ENCODE data around the gene LIX1.

Gene LIX1

DNA sequence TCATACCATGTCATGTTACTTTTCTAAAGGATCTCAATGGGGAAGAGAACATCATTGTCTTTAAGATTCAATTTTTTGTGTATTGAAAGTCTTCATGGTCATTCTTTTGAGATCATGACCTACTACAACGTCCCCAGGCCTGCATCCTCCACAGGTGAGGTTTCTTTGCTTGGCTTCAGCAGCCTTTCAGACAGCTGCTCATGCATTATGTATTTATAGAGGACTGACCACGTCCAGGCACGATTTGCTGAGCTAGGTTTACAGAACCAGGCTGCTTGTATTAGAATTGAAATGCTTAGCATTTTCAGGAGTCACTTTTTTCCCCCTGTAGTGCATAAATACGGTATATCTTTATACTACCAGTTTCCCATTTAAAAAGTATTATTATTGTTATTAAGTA, 70.4 kb downstream of the LIX1 start:
- no peak for DNase-seq

DNA sequence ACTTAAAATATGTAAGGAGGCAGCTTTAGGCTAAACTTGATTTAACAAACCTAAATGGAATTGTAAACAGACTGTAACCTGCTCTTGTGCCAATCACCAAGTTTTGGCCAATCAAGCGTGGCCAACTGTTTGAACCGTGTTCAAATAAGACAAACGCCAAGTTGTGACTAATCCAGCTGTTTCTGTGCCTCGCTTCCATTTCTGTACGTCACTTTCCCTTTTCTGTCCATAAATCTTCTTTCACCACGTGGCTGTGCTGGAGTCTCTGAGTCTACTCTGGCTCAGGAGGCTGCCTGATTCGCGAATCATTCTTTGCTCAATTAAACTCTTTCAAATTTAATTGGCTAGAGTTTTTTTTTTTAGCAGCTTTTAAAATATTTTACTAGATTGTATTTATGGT, 71.3 kb downstream of the LIX1 start:
- DNase-seq: no peak

DNA sequence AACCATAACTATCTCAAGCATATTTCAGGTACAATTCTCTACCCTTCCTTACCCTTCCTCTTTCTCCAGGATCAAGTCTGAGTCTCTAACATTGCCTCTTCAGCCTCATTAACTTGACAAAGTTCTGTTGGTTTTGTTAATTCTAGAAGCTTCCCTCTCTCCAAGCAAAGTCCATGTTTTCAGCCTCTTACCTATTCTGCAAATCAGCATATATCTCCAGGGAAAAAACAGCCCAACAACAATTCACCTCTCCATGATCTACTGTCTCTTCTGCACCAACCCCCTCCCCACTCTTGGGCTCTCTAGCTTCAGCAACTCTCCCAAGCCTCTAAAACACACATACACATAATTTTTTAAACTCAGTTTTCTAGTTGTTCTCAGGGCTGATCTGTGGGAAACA, 72.2 kb downstream of the LIX1 start:
- no peak for DNase-seq

DNA sequence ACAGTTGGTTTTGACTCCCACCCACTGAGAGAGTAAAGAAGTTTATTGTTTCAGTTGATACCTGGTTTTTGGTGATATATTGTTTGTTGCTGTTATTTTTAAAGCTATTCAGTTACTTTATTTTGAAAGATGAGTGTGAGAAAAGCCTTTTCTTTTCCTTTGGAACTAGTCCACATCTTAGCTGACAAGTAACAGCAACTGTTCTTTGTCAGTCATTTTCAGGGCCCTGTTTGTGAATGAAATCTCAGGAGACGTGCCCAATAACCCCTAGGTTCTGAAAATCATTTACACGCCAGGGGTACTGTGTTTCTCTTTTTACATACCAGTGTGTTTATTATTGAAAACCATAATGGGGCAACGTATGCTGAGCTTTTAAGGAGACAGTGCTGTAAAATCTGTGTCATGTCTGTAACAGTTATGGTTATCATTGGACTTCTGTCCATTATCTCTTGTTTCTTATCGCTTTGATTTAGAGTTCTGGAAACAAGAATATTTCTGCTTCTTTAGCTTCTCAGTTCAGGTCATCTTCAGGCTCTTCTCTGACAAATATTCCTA, 75.0 kb downstream of the LIX1 start:
- DNase-seq: no peak

DNA sequence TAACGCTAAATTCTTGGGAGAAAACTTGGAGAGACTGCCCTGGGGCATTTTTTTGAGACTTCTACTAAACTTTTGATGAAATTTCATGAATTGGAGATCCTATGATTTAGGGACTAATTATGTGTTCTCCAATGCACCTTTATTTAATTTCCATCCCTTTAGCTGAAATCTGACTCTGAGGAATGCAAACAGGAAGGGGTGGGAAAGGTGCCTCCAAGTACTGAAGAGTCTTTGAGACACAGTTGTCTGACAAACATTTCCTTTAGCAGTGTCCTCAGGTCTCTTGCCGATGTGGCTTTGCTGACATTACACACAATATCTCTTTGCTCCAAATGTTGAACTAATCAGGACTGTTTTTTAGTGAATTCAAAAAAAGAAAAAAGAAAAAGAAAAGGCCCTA, 76.9 kb downstream of the LIX1 start:
- DNase-seq: no peak

DNA sequence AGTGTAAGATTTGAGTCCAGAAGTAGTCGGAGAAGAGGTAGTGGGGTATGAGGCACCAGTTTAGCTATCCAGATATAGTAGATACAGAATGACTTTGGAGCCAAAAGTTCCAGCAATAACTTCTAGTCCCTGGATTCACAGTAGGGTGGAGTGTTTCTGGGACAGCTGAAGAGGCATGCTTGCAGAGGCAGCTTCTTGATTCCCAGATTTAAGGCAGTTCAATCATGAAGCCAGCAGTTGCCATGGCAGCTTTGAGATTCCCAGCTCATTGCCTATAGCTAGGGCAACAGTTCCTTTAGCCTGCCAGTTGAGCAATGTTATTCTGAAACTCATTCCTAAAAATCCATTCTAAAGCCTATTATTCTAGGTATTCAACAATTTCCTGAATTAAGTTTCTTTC, 79.2 kb downstream of the LIX1 start:
- no peak for DNase-seq

DNA sequence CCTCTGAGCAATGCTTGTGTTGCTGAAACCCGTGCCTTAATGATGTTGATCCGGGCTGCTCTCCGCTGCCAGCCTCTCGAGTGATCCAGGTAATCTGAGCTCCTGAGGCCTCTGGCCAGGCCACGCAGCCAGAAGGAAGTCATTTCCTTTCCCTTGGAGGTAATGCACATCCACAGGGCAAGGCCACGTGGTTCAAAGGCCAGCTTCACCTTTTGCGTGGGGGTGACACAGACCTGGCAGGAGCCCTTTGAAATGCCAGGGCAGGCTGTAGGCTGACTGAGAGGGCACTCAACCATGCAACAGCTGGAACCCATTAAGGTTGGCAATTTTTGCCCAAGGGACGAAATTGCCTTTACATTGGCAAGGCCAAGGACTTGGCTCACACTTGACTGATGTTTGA, 80.4 kb downstream of the LIX1 start:
- peak in 1 of 2 experiments; percentile 22 for DNase-seq

DNA sequence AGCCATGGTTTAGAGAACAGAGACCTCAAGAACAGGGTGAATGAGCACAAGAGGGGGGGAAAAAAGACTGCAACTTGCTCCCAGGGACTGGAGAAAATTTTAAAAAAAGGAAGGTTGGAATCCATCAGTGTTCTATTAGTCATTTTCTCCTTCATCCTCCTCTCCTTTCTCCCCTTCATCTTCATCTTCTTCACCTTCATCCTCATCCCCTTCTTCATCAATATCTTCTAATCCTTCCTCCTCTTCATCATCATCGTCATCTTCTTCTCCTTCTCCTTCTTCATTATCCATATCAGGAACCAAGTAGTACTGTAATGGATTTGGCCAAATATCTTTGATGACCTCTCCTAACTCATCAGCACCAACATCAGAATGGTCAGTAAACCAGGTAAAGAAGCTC, 86.1 kb downstream of the LIX1 start:
- DNase-seq: no peak

DNA sequence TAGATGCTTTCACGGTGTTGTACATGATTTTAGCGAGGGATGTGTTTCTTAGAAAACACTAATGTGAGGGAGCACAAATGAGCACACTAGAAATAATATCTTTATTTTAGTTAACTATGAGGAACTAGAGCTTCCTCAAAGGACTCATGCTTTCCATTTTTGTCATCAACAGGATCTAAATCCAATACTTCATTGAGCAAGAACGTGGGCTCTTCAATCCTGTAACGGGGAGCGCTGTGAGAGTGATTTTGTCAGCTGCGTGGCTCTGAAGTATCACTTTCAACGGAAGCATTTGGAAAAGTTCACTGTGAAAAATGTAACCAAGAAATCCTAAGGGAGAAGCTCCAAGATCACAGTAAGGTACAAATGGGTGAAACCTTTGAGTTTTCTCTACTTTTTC, 93.2 kb downstream of the LIX1 start:
- no peak for DNase-seq

DNA sequence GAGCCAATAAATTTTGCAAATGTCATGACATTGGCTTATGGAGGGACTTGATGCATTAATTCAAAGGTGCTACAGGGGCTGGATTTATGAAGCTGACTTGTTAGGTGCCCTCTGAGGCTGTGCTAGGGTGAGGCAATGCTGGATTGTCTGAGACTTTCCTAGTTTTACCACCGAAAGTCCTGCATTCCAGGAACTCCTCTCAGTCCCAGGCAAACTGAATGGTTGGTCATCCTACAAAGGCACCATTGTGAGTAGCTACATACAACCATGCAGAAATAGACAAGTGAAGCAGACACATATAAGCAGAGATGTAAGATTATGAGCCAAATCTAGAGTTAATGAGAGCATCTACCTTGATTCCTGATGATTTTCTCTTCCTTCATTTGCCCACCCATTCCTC, 95.3 kb downstream of the LIX1 start:
- no peak for DNase-seq

DNA sequence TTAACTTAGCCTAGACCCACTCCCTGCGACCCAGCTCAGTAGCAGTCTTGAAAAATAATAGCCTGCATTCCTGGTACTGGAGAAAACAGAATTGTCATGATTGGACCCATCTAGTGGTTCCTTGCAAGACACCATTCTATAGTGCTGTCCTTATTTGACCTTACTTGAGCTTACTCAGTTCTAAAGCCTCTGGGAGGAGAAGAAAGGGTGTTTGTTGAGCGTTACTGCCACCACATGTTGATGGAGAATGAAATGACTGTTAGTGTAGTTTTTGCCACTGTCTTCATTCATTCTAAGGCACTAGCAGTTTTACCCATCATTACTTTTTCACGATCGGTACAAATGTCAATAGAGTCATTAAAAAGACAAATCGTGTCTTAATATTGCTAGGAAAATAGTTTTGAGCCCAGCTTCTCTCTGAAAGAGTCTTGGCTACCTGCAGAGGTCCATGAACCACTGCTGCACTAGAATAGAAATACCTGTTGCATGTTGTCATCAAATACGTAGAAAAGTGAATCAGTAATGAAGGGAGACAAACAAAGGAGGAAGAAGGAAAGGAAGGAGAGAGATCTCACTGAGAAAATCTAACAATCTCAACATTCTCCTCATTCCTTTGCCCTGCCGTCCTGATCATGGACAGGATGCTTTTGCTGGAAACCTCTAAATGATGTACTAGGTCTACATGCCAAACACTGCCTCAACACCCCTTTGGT, 96.0 kb downstream of the LIX1 start:
- DNase-seq: no peak

DNA sequence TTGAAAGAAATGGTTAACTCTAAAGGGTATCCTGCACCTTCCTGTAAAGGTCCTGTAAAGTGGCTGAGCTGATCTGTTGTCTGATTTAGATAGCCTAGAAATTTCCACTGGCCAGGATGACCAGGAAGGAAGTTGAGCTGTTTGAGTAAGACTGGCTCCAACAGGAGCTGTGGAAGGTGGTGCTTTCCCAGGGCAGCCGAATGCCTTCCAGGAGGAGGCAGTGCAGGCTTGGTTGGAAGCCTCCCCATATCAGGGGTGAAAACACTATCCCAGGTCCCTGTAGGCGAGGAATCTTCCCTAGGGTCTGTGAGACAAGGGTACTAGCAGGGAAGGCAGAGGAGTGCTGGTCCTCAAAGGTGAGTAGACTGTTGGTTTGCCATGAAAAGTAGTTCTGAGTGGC, 98.4 kb downstream of the LIX1 start:
- DNase-seq: no peak

DNA sequence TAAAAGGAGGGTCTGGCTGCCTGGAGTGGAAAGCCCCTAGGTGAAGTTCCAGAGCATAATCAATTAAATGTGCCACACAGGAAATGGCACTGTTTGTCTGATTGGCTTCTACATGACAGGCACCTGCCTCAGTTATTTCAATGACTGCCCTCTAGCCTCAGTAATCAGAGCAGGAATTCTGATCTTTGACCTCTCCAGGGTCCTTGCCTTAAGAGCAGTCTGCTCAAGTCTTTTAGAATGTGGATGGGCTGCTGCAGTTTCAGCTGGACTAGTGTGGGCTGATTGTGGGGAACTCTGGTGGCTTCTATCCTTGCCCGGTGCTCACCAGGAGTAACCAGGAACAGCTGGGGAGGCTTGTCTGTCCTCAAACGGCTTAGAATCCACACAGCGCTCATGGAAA, 98.9 kb downstream of the LIX1 start:
- no peak for DNase-seq

DNA sequence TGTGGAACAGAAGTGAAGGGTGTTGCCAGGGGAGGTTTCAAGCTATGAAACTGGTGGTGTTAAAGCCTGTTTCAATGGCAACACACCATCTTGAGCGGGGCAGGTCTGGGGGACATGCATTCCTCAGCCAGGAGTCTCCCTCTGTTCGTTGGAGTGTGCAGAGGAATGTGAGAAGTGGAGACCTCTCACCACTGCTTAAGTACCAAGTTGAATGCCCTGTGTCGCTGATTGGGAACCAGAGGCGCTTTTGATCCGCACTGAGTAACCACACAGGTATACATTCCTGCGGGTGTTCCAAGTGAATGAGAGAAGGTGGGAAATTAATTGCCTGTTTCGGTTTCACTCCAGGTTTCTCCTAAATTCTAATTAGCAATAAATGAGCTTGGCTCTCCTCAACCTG, 99.4 kb downstream of the LIX1 start:
- no peak for DNase-seq
